ENCODE results near the gene SPINK9.

The SPINK9 gene

DNA sequence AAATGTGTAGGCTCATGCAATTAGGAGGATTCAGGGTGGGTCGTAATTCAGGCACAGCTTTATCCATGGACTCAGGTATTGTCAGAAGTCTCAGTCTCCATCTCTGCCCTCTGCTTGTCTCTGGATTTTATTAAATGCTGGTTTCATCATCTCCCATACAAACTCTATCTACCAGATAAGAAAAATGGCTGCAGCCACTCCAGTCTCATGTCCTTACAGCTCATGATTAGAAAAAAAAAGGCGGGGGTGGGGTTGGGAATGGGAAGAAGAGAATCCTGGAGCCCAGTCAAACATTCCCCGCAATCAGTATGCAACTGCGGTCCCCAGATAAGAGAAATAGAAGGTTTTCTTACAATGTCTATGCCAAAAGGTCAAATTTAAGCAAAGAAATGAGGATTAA, 40.8 kb downstream of the SPINK9 start:
- TF ChIP-seq, protein P1, sequence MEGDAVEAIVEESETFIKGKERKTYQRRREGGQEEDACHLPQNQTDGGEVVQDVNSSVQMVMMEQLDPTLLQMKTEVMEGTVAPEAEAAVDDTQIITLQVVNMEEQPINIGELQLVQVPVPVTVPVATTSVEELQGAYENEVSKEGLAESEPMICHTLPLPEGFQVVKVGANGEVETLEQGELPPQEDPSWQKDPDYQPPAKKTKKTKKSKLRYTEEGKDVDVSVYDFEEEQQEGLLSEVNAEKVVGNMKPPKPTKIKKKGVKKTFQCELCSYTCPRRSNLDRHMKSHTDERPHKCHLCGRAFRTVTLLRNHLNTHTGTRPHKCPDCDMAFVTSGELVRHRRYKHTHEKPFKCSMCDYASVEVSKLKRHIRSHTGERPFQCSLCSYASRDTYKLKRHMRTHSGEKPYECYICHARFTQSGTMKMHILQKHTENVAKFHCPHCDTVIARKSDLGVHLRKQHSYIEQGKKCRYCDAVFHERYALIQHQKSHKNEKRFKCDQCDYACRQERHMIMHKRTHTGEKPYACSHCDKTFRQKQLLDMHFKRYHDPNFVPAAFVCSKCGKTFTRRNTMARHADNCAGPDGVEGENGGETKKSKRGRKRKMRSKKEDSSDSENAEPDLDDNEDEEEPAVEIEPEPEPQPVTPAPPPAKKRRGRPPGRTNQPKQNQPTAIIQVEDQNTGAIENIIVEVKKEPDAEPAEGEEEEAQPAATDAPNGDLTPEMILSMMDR (IDR thresholded peaks at IDR 0.05; ENCODE audit: insufficient read depth, low read length, missing control alignments): no peak
- no peak overlapping the region for H3K4me3 ChIP-seq (ENCODE audit: low read depth, low read length)
- ChIA-PET CTCF (interaction anchor here (1.0 to 4.6 kb wide), 7 partner anchors 11 to 520 kb away, joined by 3 to 38 read pairs (median 13); no protein-coding TSS in a partner anchor), POLR2A (no interaction called here)
- no peak for DNase-seq (ENCODE audit: low read depth, low spot score)

DNA sequence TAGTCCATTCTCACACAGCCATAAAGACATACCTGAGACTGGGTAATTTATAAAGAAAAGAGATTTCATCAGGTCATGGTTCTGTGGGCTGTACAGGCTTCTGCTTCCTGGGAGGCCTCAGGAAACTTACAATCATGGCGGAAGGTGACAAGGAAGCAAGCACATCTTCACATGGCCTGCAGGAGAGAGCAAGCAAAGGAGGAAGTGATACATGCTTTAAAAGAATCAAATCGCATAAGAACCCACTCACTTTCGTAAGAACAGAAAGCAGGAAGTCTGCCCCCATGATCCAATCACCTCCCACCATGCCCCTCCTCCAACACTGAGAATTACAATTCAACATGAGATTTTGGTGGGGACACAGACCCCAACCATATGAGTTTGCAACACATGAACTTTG, 43.3 kb downstream of the SPINK9 start:
- ChIA-PET CTCF (no interaction called here), POLR2A (no interaction called here)
- DNase-seq (ENCODE audit: low read depth, low spot score): no peak
- H3K4me3 ChIP-seq (ENCODE audit: low read depth, low read length): no peak overlapping the region
- TF ChIP-seq, protein P1 (IDR thresholded peaks at IDR 0.05; ENCODE audit: insufficient read depth, low read length, missing control alignments): no peak

DNA sequence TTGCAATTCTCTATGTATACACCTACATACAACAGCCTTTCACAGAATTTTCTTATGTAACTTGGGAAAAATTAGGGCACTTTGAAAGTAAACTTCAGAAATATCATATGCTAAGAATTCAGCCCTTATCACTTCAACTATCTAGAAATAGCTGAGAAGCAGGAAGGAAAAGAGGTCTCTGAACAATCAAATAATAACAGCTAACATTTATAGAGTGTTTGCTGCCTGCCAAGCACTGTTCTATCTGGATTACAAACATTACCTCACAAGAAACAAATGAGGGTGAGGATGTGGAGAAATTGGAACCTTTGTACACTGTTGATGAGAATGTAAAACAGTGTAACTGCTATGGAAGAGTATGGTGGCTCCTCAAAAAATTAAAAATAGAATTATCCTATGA, 44.0 kb downstream of the SPINK9 start:
- POLR2A ChIA-PET: no interaction called here

DNA sequence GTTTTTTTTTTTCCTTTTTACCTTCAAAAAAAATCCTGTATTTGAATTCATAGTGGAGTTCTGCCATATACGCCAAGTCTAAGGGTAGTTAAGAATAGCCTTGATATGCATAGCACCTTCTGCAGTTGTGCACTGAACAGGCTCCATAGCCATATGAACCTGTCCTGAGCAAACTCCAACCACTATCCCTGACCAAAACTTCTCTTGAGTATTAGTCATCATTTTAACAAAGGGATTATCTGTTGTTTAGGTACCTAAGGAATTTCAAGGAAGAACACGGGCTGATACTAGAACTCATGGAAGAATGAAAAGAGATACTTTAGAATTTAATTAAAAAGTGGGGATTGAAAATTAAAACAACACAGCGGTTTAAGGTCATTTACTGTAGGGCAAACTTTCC, 46.5 kb downstream of the SPINK9 start:
- ChIA-PET CTCF (interaction anchor here (1.4 kb wide), 1 partner anchor 349 kb away, joined by 5 read pairs; no protein-coding TSS in a partner anchor), POLR2A (no interaction called here)
- DNase-seq (ENCODE audit: low read depth, low spot score): no peak
- TF ChIP-seq, protein P1 (IDR thresholded peaks at IDR 0.05; ENCODE audit: insufficient read depth, low read length, missing control alignments): no peak
- H3K4me3 ChIP-seq (ENCODE audit: low read depth, low read length): no peak overlapping the region

More for the DNA sequence above, 44.0 kb downstream of the SPINK9 start:
- H3K4me3 ChIP-seq (ENCODE audit: low read depth, low read length): no peak overlapping the region
- DNase-seq (ENCODE audit: low read depth, low spot score): no peak
- TF ChIP-seq, protein P1 (IDR thresholded peaks at IDR 0.05; ENCODE audit: insufficient read depth, low read length, missing control alignments): no peak
- CTCF ChIA-PET: interaction anchor here (0.8 kb wide), 1 partner anchor 200 kb away, joined by 3 read pairs; no protein-coding TSS in a partner anchor

DNA sequence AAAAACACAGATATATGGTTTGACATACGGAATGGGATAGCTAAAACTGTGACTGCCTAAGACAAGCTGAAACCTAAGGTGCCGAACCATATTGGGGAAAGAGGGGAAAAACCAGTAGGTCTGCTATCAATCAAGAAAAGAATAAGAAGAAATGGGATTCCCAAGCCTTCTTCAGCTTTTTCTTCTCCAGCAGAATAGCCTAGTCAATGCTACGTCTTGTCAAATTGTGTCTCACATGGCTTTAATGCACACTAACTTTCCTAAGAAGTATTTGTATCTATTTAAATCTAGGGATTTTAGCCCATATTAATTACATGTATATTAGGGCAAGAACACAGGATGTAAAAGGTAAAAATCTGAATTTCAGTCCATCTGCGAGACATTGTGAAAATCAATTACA, 47.6 kb downstream of the SPINK9 start:
- TF ChIP-seq, protein P1 (IDR thresholded peaks at IDR 0.05; ENCODE audit: insufficient read depth, low read length, missing control alignments): no peak
- peak overlapping the region; percentile 86 for H3K4me3 ChIP-seq (ENCODE audit: low read depth, low read length)
- CTCF ChIA-PET: interaction anchor here (0.8 kb wide), 2 partner anchors 8 to 22 kb away, joined by 3 to 4 read pairs; no protein-coding TSS in a partner anchor
- POLR2A ChIA-PET: no interaction called here
- no peak for DNase-seq (ENCODE audit: low read depth, low spot score)

DNA sequence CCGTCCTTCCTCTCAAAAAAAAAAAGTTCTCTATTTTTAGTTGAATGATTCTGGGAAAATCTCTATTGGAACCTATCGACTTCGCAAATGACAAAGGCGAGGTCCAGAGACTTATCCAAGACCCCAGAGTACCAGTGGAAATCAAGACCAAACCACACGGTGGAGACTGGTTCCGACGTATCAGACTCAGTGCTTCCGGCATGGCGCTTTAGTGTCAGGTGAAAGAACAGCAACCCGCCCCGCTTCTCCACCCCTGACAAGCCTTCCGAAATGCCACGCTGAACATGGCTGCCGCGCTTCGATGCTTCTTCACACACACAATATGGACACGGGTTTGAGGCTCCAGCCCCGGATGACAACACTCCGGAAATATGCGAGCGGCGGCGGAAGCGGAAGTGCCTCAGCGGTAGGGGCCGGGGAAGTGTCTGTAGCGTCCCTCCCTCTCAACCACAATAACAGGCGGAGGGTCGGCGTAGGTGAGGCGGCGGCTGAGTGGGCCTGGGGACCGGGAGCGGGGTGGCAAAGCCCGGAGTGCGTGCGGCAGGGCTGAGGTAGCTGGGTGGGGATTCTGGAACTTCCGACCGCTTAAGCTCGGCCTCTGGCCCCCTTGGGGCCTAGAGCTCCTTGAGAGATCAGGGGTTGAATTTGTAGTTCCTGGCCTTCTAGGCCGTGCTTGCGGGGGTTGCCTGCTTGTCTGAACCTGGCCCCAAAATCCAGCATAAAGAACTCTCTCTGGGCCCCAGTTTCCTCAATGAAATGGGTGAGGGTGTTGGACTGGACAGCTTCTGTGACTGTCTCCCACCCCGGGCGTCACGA, 48.4 kb downstream of the SPINK9 start, which contains the start of gene FBXO38:
TSS of gene FBXO38 (plus strand) at position 395 of the 816 bp plus-strand sequence. CDS start 10,819 bp downstream, outside the sequence.
- POLR2A ChIA-PET: interaction anchor here (1.0 kb wide), 1 partner anchor 8 kb away, joined by 4 read pairs; no protein-coding TSS in a partner anchor
- peak within 1 kb of the TSS; percentile 86 for H3K4me3 ChIP-seq (ENCODE audit: low read depth, low read length)
- CTCF ChIA-PET: interaction anchor here (0.8 to 1.2 kb wide), 4 partner anchors 9 to 61 kb away, joined by 3 to 11 read pairs (median 3); no protein-coding TSS in a partner anchor
- TF ChIP-seq, protein P1 (IDR thresholded peaks at IDR 0.05; ENCODE audit: insufficient read depth, low read length, missing control alignments): no peak
- DNase-seq (ENCODE audit: low read depth, low spot score): peak; percentile 72
